Neutrophil (primary cell): ENCODE measurements around the gene ZNF605.
"Not testable (repeated sequence)": the region's sequence is repeated elsewhere in the genome, so short reads cannot be mapped to it uniquely, and the experiment has no call there.

Source experiments
- H3K27ac ChIP-seq: fragments of 200-600 bp; sonication (generic); 2 replicates; pipeline ENCODE4 v1.5.1; 2016; ENCODE audit warnings: mild to moderate bottlenecking, moderate library complexity
- H3K27me3 ChIP-seq: fragments of 200-600 bp; sonication (generic); 2 replicates; pipeline ENCODE4 v1.6.0; 2016; ENCODE audit warnings: mild to moderate bottlenecking
- H3K36me3 ChIP-seq: fragments of 200-600 bp; sonication (generic); 2 replicates; pipeline ENCODE4 v1.5.1; 2017
- H3K4me1 ChIP-seq, 2 experiments: fragments of 200-600 bp in 1 of 2; sonication (generic) in 1 of 2; 1 replicate in 1 of 2; 2 replicates in 1 of 2; pipeline versions ENCODE4 v1.5.1 to v1.6.1; 2013 to 2016; ENCODE audit warnings: low read depth in 1 of 2, low read length in 1 of 2, mild to moderate bottlenecking in 1 of 2, moderate library complexity in 1 of 2; ENCODE audit not compliant: control insufficient read depth in 1 of 2, insufficient read depth in 1 of 2
- H3K4me3 ChIP-seq, 2 experiments: fragments of 200-600 bp in 1 of 2; sonication (generic) in 1 of 2; 1 replicate in 1 of 2; 2 replicates in 1 of 2; pipeline ENCODE4 v1.5.1; 2013 to 2016; ENCODE audit warnings: low read depth in 1 of 2, low read length in 1 of 2, mild to moderate bottlenecking in 1 of 2, moderate library complexity in 1 of 2
- H3K9me3 ChIP-seq: fragments of 200-600 bp; sonication (generic); 2 replicates; pipeline ENCODE4 v1.5.1; 2016
- CTCF ChIP-seq: fragments of 200-600 bp; sonication (generic); IDR thresholded peaks from 2 replicates; pipeline ENCODE4 v1.5.1; 2016; ENCODE audit warnings: antibody characterized with exemption

ZNF605 gene

GRCh38 chr12:132972374-132972773 is 16.3 kb upstream of the ZNF605 start:
- Histone ChIP-seq H3K9me3 (peaks cover 16% of the 10 kb centered on the region), H3K4me3 (no peak overlapping the region), H3K4me1 (no peaks in the 10 kb centered on the region), H3K27me3 (no peaks in the 10 kb centered on the region), H3K27ac (no peak overlapping the region), H3K36me3 (no peaks in the 10 kb centered on the region)
- TF ChIP-seq CTCF: no peak

GRCh38 chr12:132967736-132968135 is 11.6 kb upstream of the ZNF605 start:
- TF ChIP-seq CTCF: no peak
- H3K4me3 ChIP-seq: no peak overlapping the region

GRCh38 chr12:132966676-132967415 is 10.7 kb upstream of the ZNF605 start:
- peaks cover 32% of the 10 kb centered on the region for H3K9me3 ChIP-seq
- no peak overlapping the region for H3K27ac ChIP-seq
- H3K4me3 ChIP-seq: no peak overlapping the region
- no peaks in the 10 kb centered on the region for H3K27me3 ChIP-seq
- no peaks in the 10 kb centered on the region for H3K36me3 ChIP-seq
- TF ChIP-seq CTCF: no peak
- H3K4me1 ChIP-seq: no peaks in the 10 kb centered on the region

More at GRCh38 chr12:132967736-132968135, 11.6 kb upstream of the ZNF605 start:
- no peaks in the 10 kb centered on the region for H3K36me3 ChIP-seq
- H3K27ac ChIP-seq: no peak overlapping the region
- no peaks in the 10 kb centered on the region for H3K4me1 ChIP-seq
- H3K9me3 ChIP-seq: peaks cover 32% of the 10 kb centered on the region
- no peaks in the 10 kb centered on the region for H3K27me3 ChIP-seq

GRCh38 chr12:132965796-132966195 is 9.7 kb upstream of the ZNF605 start:
- Histone ChIP-seq H3K27me3 (no peaks in the 10 kb centered on the region), H3K9me3 (peaks cover 30% of the 10 kb centered on the region), H3K4me3 (no peak overlapping the region), H3K27ac (no peak overlapping the region), H3K4me1 (no peaks in the 10 kb centered on the region), H3K36me3 (no peaks in the 10 kb centered on the region)
- no peak for TF ChIP-seq CTCF

GRCh38 chr12:132963947-132964346 is 7.8 kb upstream of the ZNF605 start:
- H3K9me3 ChIP-seq: peaks cover 24% of the 10 kb centered on the region
- not testable (repeated sequence) for H3K27ac ChIP-seq, H3K27me3 ChIP-seq, H3K36me3 ChIP-seq, H3K4me1 ChIP-seq, H3K4me3 ChIP-seq

GRCh38 chr12:132961790-132962189 is 5.7 kb upstream of the ZNF605 start:
- H3K9me3 ChIP-seq: peaks cover 11% of the 10 kb centered on the region

More at GRCh38 chr12:132961790-132962189, 5.7 kb upstream of the ZNF605 start:
- H3K36me3 ChIP-seq, H3K4me3 ChIP-seq, H3K27ac ChIP-seq, H3K27me3 ChIP-seq, H3K4me1 ChIP-seq: not testable (repeated sequence)
